Measurements from ENCODE around the gene MFSD8.

Gene MFSD8

DNA sequence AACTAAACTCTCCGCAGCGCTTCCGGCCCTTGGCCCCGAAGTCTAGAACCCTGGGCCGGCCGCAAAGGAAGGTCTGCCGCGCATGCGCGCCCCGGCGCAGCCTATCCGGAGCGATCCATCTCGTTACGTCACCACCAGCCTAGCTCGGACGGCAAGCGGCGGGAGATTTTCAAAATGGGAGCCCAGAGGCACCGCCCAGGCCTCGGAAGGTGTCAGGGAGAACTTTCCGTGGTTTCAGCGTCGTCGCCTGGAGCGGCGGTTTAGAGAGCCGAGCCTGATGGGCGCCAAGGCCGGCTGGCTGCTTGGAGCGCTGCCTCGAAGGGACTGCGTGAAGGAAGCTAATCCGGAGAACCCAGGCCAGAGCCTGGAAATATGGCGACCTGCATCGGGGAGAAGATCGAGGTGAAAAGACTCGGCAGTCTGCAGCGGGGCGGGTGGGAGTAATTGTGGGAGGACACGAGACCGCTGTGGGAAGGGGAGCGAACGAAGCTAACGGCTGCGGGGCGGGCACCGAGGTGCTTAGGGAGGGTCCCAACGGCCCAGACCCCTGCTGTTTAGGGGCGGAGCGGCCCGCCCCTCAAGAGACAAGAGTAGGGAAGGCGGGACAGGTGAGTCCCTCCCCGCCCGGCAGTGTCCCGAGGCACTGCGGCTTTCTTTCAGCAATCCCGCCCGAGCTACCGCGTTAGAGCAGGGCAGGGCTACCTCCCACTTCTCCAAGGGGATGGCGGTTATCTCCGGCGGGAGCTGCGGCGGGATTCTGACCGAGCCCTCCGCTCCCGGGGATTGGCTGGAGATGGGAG lies 84.0 kb downstream of the MFSD8 start, which contains the start of gene PLK4 (continued):
- TF ChIP-seq ZNF274 (IDR thresholded peaks at IDR 0.05; ENCODE audit: low read length): no peak
- TF ChIP-seq ZNF274 (tag by site-specific recombination; IDR thresholded peaks at IDR 0.05; ENCODE audit: borderline replicate concordance): no peak
- TF ChIP-seq ZNF654 (tag by site-specific recombination; IDR thresholded peaks at IDR 0.05; ENCODE audit: low read depth): no peak
- no peak for TF ChIP-seq TRIM28 (IDR thresholded peaks at IDR 0.05; ENCODE audit: borderline replicate concordance, low read length)
- no peak for TF ChIP-seq ZNF146 (tag by site-specific recombination; IDR thresholded peaks at IDR 0.05)
- TF ChIP-seq ZNF610 (tag by site-specific recombination; IDR thresholded peaks at IDR 0.05; ENCODE audit: borderline replicate concordance): peak; percentile 51; the same call in 1 of the 2 replicates
- TF ChIP-seq FEZF1 (tag by site-specific recombination; IDR thresholded peaks at IDR 0.05): no peak
- TF ChIP-seq ZFP3 (tag by site-specific recombination; IDR thresholded peaks at IDR 0.05; ENCODE audit: low read depth): no peak
- TF ChIP-seq ZFP41 (tag by site-specific recombination; IDR thresholded peaks at IDR 0.05; ENCODE audit: borderline replicate concordance): no peak
- peak; percentile 91 for TF ChIP-seq KLF1 (tag by site-specific recombination; IDR thresholded peaks at IDR 0.05)
- no peak for TF ChIP-seq MYNN (tag by site-specific recombination; IDR thresholded peaks at IDR 0.05; ENCODE audit: borderline replicate concordance)
- no peak for TF ChIP-seq HOXC10 (CRISPR knock-in tag; IDR thresholded peaks at IDR 0.05)
- TF ChIP-seq ZBTB1 (tag by site-specific recombination; IDR thresholded peaks at IDR 0.05): no peak
- no peak for TF ChIP-seq ZNF677 (tag by site-specific recombination; IDR thresholded peaks at IDR 0.05)
- TF ChIP-seq ZNF155 (tag by site-specific recombination; IDR thresholded peaks at IDR 0.05): no peak
- no peak for TF ChIP-seq ZNF561 (tag by site-specific recombination; IDR thresholded peaks at IDR 0.05; ENCODE audit: borderline replicate concordance)
- TF ChIP-seq OVOL3 (tag by site-specific recombination; IDR thresholded peaks at IDR 0.05): peak; percentile 63; the same call in 1 of the 2 replicates
- TF ChIP-seq, protein P1, sequence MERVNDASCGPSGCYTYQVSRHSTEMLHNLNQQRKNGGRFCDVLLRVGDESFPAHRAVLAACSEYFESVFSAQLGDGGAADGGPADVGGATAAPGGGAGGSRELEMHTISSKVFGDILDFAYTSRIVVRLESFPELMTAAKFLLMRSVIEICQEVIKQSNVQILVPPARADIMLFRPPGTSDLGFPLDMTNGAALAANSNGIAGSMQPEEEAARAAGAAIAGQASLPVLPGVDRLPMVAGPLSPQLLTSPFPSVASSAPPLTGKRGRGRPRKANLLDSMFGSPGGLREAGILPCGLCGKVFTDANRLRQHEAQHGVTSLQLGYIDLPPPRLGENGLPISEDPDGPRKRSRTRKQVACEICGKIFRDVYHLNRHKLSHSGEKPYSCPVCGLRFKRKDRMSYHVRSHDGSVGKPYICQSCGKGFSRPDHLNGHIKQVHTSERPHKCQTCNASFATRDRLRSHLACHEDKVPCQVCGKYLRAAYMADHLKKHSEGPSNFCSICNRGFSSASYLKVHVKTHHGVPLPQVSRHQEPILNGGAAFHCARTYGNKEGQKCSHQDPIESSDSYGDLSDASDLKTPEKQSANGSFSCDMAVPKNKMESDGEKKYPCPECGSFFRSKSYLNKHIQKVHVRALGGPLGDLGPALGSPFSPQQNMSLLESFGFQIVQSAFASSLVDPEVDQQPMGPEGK (tag by site-specific recombination; IDR thresholded peaks at IDR 0.05): peak; percentile 91
- TF ChIP-seq, protein P2, sequence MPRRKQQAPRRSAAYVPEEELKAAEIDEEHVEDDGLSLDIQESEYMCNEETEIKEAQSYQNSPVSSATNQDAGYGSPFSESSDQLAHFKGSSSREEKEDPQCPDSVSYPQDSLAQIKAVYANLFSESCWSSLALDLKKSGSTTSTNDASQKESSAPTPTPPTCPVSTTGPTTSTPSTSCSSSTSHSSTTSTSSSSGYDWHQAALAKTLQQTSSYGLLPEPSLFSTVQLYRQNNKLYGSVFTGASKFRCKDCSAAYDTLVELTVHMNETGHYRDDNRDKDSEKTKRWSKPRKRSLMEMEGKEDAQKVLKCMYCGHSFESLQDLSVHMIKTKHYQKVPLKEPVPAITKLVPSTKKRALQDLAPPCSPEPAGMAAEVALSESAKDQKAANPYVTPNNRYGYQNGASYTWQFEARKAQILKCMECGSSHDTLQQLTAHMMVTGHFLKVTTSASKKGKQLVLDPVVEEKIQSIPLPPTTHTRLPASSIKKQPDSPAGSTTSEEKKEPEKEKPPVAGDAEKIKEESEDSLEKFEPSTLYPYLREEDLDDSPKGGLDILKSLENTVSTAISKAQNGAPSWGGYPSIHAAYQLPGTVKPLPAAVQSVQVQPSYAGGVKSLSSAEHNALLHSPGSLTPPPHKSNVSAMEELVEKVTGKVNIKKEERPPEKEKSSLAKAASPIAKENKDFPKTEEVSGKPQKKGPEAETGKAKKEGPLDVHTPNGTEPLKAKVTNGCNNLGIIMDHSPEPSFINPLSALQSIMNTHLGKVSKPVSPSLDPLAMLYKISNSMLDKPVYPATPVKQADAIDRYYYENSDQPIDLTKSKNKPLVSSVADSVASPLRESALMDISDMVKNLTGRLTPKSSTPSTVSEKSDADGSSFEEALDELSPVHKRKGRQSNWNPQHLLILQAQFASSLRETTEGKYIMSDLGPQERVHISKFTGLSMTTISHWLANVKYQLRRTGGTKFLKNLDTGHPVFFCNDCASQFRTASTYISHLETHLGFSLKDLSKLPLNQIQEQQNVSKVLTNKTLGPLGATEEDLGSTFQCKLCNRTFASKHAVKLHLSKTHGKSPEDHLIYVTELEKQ (tag by site-specific recombination; IDR thresholded peaks at IDR 0.05; ENCODE audit: borderline replicate concordance): peak; percentile 42; the same call in 1 of the 2 replicates
- TF ChIP-seq, protein P3, sequence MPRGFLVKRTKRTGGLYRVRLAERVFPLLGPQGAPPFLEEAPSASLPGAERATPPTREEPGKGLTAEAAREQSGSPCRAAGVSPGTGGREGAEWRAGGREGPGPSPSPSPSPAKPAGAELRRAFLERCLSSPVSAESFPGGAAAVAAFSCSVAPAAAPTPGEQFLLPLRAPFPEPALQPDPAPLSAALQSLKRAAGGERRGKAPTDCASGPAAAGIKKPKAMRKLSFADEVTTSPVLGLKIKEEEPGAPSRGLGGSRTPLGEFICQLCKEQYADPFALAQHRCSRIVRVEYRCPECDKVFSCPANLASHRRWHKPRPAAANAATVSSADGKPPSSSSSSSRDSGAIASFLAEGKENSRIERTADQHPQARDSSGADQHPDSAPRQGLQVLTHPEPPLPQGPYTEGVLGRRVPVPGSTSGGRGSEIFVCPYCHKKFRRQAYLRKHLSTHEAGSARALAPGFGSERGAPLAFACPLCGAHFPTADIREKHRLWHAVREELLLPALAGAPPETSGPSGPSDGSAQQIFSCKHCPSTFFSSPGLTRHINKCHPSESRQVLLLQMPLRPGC (tag by site-specific recombination; IDR thresholded peaks at IDR 0.05): no peak; the same call in 1 of the 2 replicates
- TF ChIP-seq ZNF423 (tag by site-specific recombination; IDR thresholded peaks at IDR 0.05): peak; percentile 28; the same call in 1 of the 2 replicates
- no peak for TF ChIP-seq ZNF555 (tag by site-specific recombination; conservative IDR thresholded peaks at IDR 0.05)
- no peak for TF ChIP-seq ZNF16 (tag by site-specific recombination; IDR thresholded peaks at IDR 0.05; ENCODE audit: low read depth)
- no peak for TF ChIP-seq ZNF624 (tag by site-specific recombination; IDR thresholded peaks at IDR 0.05)
- TF ChIP-seq, protein P4, sequence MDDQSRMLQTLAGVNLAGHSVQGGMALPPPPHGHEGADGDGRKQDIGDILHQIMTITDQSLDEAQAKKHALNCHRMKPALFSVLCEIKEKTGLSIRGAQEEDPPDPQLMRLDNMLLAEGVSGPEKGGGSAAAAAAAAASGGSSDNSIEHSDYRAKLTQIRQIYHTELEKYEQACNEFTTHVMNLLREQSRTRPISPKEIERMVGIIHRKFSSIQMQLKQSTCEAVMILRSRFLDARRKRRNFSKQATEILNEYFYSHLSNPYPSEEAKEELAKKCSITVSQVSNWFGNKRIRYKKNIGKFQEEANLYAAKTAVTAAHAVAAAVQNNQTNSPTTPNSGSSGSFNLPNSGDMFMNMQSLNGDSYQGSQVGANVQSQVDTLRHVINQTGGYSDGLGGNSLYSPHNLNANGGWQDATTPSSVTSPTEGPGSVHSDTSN (CRISPR knock-in tag; IDR thresholded peaks at IDR 0.05): 0 out of 2 replicates have a peak, but pooled peaks have one; percentile 46
- no peak for TF ChIP-seq ZNF354C (tag by site-specific recombination; IDR thresholded peaks at IDR 0.05; ENCODE audit: borderline replicate concordance, low read depth)

Data from HEK293 (cell line).